Stimulated activated CD8-positive, alpha-beta memory T cell treated with anti-CD3 and anti-CD28 coated beads, Interleukin-15, amount 100 ng/mL, for 1 hour (primary cell): Measurements from ENCODE around the gene TANGO6.

Experiments used
- DNase-seq: peaks from one replicate; pipeline ENCODE4 v3.0.0-alpha.2; 2020; ENCODE audit warnings: low read depth

TANGO6 gene

DNA sequence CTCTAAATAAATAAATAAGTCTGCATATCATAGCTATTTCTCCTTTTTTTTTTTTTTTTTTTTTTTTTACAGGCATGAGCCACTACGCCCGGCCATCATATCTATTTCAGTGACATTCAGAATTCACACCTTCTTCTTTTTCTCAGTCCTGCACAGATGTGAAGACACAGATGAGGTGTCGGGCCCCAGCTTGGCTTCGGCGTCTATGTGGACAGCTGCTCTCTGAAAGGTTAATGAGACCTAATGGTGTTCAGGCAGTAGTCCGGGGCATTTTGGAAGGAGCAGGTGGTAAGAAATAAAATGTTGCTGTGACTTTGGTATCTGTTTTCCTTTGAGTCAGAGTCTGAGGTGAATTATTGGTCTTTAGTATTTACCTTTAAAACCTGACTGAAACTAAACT is 23.6 kb downstream of the TANGO6 start:
- DNase-seq: no peak

DNA sequence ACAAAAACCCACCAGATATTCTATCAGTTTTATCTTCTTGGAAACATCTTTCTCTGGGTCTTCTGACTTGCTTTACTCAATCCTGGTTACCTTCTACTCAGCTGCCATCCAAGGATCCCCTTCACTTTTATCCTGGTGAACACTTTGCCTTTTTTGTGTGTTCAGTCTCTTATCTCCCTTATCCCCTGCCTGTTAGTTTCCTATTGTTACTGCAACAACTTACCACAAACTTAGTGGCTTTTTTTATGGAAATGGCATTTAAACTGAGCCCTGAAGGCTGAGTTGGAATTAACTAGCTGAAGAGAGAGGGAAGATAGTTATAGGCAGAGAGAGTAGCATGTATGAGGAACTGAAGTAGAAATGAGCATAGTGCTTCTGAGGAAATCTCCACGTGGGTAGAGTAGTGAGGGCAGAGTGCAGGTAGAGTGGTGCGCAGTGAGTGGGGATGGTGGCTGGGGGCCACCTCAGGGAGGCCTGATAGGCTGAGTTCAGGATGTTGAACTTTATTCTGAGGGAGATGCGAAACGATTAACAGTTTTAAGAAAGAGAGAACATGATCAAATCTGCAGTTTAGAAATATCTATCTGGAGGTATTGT is 26.3 kb downstream of the TANGO6 start:
- DNase-seq: no peak

DNA sequence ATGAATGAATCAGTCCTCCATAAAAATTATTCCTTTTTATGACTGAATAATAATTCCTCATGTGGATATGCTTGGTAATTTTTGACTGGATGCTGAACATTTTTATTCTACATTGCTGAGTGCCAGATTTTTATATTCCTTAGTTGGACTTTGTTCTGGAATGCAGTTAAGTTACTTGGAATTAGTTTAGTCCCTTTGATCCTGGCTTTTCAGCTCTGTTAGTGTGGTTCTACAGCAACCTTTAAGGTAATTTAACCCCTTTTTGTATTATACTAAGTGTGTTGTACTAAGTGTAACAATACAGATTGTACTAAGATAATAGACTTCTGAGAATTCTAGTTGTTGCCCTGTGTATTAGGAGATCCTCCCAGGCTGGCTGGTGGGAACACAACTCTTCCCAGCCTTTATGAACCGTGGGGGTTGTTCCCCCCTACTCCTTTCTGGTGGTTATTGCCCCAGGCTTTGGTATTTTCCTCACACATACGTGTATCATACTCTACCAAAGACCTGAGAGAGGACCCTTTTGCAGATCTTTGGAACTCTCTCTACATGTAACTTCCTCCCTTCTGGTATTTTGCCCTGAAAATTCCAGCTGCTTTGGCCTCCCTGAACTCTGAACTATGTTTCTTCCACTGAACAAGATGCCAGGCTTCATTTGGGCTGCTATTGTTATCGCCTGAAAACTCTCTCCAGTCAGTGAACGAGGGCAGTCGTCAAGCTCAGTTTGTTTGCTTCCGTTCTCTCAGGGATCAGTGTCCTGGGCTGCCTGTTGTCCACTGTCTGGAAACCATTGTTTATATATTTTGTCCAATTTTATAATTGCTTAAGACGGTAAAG is 30.5 kb downstream of the TANGO6 start:
- DNase-seq: no peak

DNA sequence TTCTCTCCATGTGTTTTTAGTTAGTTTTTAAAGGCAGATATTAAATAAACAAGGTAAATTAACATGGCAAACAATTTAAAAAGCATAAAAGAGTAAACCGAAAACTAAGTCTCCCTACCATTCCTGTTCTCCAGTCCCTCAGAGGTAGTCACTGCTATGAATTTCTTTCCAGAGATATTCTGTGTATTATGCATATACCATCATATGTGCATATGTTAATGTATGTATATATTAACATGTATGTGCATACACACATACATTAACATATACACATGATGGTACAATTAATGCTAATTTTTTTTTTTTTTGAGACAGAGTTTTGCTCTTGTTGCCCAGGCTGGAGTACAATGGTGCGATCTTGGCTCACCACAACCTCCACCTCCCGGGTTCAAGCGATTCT is 32.5 kb downstream of the TANGO6 start:
- DNase-seq: no peak

DNA sequence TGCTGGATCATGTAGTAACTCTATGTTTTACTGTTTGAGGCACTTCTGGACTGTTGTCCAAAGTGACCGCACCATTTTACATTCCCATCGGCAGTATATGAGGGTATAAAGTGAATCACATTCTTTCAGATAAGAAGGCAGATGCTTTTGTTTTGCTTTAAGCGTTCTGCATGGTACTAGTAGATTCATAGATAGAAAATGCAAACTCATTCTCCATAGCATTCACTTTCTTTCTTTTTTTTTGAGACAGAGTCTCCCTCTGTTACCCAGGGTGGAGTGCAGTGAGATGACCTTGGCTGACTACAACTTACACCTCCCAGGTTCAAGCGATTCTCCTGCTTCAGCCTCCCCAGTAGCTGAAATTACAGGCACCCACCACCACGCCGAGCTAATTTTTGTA is 40.4 kb downstream of the TANGO6 start:
- DNase-seq: no peak

DNA sequence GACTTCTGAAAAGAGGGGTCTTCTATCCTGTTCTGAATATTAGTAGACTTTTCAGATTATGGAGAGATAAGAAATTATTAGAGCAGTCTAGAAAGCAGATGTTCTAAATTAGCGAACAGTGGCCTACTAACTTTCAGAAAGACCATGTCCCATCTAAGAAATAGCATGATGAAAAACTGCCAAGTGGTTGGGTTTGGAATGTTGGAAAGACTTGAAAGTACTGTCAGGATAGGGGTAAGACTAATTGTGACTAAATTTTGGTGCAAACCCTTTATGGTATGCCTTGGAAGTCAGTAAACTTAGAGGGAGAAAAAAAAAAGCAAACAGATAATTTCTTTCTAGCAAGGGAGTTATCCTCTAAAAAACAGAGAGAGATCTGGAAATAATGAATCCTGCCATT is 41.1 kb downstream of the TANGO6 start:
- no peak for DNase-seq

DNA sequence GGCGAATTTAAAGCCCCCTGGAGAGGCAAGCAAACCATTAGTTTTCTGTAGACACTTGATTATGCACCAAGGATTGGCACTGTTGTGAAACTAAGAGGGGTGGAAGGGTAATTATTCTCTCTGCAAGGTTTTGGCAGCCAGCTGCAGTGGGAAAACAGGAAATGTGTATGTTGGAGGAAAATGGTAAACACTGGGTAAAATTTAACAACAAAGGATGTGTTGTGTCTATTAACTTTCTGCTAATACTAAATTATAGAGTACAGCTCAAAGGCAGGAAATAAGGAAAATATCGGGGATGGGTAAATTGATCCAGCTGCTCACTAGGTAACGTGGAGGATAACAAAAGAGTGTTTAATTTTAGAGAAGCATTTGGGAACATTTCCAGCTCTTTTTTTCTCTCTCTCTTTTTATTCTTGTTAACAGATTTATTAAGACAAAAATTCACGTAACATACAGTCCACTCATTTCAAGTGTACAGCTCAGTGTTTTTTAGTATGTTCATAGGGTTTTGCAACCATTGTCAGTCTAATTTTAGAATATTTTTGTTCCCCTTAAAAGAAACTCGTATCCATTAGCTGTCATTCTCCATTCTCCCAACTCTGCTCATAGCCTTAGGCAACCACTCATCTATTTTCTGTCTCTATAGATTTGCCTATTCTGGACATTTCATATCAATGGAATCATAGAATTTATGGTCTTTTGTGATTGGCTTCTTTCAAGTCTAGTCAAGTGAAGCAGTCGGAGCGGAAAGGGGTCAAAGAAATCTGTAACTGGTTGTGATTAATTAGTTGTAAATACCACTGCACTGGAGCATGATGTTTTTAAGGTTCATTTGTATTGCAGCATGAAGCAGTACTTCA is 41.8 kb downstream of the TANGO6 start:
- no peak for DNase-seq

DNA sequence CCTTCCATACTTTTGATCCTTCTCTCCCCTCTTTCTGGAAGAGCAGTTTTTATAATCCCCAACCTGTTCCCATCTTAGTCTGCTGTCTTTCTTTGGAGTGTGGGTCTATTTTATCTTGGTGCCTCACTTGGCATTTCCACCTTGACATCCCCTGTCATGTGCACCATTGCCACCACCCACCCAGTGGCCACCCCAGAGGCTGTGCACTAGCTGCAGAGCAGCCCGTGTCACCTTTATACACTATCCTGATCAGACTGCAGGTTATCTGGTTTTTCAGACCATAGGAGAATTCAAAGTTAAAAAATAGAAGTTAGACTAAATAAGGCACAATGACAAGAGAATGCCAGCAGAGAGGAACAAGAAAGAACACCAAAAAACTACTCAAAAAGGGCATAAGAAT is 43.8 kb downstream of the TANGO6 start:
- no peak for DNase-seq

DNA sequence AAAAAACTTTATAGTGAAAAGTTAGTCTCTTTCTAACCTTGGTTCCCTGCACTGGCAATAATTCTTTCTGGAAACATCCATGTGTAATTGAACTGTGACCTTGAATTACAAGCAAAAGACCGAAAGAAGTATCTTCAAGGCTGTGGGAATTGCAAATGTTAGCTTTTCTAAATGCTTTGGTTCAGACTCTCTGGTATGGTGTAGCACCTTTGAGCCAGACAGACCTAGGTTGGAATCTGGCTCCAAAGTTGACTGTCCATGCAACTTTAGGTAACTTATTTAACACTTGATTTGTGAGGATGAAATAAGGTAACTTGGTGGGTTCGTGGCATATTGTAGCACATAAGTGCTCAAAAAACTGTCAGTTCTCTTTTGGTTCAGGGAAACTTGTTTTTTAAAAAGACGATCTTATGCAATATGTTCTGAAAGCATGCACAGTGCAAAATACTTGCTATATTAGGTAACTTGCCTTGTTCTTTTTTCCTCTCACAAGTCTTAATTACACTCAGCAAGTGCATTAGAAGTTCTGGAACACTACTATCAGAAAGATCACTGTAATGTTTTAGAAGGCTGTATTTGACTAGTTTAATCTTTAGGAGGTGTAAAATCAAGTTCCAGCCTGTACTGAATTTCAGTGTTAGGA is 46.3 kb downstream of the TANGO6 start:
- no peak for DNase-seq

DNA sequence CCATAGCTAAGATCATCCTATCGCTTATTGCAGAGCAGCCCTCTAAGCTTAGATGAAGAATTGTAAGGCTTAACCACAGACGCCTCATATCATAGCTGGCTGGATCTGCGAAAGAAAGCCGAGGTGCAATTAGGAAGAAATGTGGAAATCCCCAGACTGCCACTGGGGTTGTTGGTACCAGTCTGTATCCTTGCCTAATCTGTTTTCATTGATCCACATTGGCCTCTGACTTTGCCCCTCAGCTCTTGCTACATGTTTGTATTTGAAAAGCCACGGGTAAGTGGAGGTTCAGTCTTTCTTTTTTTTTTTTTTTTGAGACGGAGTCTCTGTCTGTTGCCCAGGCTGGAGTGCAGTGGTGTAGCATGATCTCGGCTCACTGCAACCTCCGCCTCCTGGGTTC is 48.9 kb downstream of the TANGO6 start:
- no peak for DNase-seq

DNA sequence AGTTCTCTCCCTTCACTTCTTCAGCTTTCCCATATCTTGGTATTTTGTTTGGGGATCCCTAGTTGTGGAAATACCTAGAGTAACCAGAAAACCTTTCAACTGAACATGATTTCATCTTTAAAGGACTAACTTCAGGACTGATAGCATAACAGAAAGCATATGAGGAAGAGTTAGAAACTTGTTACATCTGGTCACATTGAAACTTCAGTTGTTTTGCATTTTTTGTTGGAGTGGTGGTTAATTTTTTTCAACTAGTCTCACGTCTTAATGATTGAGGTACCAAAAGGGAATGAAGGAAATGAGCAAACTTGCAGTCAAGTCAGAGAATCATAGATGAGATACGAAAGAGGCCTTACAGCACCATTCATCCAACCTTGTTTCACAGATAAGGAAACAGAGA is 49.6 kb downstream of the TANGO6 start:
- no peak for DNase-seq

DNA sequence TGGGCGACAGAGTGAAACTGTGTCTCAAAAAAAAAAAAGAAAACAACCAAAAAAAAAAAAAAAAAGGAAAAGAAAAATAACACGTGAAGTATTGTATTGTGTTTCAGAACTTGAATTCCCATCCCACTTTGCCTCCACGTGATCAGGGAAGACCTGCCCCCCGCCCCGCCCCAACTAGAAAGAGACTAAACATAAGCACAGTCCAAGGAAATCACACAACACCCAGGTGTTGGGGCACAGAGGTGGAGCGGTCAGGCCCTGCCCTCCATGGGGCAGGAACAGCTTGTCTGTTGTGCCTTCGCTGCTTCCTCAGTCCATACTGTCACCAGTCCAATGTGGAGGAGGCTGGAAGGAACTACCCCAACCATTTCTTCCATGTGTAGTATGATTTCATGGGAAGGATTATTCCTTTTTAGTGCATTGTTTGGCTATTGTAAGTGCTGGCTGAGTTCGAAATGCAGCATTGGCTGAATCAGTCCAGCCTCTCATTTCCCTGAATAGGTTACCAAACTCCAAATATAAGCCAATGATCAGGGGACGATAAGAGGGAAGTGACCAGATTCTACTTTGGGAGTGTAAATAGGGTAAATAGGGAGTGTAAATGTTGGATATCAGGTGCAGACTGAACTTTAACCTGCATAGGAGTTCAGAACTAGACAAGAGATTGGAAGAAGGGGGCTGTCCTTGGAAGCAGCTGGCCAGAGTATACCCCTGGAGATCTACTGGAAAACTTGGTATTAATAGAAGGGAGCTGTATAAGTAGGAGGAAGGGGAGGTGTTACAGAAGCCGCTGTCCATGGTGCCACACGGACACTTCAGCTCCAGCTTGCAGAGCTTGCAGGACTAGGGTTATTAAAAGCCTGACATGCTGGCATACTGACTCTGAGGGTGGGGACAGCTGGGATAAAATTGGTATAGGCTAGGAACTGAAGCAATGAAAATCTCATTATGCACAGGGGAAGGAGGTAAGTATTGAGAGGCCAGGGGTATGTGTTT is 50.7 kb downstream of the TANGO6 start:
- DNase-seq: no peak

DNA sequence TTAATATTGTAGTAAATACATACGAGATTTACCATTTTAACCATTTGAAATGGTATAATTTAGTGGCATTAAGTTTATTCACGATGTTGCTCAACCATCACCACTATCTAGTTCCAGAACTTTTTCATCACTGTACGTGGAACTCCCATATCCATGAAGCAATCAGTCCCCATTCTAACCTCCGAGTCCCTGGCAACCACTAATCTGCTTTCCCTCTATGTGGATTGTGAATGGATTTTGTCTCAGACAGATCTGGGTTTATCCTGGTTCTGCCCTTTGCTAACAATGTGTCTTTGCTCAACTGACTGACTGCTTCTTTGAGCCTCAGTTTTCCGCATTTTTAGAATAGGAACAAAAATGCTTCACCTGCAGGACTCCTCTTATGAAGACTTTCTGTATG is 51.4 kb downstream of the TANGO6 start:
- DNase-seq: no peak

DNA sequence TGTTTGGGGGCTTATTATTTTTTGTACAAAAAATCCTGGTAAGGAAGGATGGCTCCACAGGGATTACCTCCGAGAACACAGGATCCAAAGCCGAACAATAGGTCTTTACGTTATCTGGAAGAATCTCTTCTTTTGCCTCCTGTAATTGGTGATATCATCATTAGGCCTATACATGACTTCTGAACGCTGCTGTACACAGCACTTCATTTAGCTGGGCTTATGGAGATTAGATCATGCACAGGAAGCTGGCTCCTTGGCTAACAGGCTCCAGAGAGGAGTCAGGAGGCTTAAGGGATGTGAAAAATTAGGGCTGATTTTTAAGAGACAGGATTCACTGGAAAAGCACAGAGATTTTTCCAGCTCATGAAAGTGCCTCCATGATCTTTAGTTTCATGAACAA is 54.7 kb downstream of the TANGO6 start:
- no peak for DNase-seq

DNA sequence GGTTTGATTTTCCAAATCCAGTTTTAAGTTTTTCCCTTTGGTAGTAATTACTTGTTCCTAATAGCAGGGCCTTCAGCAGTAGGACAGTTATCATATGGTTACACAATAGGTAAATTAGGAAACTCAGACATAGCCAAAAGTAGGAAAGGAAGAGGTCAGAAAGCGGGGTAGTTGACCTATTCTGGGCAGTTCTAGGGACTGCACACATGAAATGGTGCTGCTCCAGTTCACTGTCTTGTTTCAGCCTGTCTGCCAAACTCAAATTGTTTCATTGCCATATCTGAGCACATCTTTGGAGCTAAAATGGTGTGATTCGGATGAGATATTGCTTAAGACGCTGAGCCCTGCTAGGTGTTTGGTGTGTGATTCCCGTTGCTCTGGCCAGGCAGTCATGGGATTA is 56.7 kb downstream of the TANGO6 start:
- no peak for DNase-seq

DNA sequence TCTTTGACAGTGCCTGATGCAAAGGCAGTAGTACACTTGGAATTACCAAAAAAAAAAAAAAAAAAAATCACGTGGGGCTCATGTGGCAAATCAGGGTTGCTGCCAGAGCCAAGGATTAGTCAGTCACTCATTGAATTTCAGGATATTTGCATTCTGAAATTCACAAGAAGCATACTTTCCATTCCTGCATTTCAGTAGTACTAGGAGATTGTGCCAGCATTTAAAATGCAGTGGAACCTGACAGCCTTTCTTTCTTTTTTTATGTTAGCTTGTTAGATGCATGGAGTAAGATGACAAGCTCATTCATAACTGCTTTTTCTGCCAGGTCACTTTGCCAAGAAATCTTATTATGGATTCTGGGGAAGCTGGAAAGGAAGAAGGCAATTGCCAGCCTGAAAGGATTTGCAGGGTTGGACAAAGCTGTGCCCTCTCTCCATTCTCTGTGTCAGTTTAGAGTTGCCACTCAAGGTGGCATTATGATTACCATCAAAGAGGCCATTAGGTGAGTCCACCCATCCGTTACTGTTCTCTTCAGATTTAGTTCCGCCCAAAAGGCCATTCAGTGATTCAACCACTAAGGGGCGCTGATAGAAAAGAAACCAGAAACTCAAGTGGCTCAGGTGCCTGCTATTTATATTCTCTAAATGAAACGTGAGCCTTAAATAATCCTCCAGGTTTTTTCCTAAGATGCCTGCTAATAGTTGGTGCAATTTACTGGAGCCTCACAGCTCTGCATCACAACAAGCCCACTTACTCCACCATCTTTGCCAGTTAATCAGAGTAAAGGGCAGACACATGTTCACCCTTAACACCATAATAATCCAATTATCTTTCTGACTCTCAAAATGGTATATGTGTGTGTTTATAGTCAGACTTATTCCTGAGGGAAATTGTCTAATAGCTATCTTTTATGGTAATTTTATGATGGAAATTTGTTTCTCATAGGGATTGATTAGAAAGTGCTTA is 59.0 kb downstream of the TANGO6 start:
- DNase-seq: no peak

DNA sequence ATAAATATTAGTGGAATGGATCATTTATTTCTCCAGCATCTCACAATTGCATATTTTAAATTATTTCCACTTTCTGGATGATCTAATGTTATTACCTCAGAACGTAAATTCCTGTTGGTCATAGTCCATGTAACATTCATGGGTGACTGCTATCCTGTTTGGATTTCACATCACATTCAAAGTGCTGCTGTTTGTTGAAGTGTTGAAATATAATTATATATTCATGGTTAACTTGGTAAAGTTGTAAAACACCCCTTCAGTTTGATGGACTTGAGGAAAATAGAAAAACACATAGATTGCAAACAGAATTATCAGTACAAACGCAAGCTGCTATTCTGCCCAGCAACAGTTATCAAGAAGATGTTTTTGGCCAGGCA is 59.6 kb downstream of the TANGO6 start:
- no peak for DNase-seq

DNA sequence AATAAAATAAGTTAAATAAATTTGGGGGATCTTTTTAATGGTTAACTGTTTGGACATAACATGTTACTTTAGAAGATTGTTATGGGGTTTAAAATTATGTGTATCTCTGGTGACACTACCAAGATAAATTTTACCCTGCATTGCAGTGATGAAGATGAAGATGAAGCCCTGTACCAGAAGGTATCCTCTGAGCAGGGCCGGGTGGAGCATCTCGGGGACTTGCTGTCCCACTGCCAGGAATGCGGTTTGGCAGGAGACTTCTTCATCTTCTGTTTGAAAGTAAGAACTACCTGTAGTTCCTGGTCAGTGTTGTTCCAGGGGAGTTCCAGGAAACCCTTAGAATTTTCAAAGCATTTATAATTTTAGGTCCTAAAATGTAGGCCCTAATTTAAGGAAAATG is 64.0 kb downstream of the TANGO6 start:
- no peak for DNase-seq

DNA sequence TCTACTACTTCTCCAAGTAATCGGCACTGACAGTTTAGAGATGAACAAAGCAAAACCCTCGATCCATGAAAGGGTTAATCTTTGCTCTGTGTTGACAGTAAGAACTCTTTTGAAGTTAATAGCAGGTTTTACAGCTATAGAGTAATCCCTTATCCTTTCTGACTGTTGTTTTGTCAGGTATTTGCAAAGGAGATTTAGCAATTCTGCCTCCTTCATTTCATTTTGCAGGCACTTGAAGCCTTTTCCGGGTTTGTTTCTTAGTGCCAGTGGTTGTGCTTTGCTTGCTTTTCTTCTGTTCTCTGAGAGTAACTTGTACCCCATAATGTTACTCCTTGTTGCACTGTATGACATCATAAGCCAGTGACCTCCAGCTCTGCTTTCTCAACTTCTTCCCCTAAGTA is 64.5 kb downstream of the TANGO6 start:
- DNase-seq: no peak

DNA sequence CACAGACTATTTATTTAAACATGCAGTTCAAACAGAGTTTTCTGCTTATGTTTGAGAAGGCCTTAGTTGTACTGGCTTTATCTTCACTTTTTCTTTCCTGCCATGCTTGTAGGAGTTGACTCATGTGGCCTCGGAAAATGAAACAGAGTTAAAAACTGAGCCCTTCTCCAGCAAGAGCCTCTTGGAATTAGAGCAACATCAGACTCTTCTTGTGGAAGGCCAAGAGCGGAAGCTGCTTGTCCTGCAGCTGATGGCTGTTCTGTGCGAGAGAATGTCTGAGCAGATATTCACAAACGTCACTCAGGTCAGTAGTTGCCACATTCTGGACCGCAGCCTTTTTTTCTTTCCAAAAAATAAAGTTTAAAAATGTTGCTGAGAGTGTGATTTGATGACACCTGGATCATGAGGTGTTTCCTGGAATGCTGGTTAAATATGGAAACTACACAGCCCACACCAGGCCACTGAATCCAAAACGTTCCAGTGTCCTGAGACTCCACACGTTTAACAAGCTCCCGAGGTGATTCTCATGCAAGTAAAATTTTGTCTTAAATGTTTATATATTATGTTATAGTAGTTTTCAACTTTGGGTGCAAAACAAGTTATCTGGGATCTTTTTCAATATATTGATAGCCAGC is 65.9 kb downstream of the TANGO6 start:
- no peak for DNase-seq
